ENCODE measurements around the gene C1QA. TPM values are rescaled to one million over a fixed set of nuclear protein-coding genes. Genes with fewer than 3 reads are reported as not detected.

Gene C1QA
- total and polyA plus RNA-seq, 2 of the 4 experiments (the other 2 are of a cell fraction) = not detected

DNA sequence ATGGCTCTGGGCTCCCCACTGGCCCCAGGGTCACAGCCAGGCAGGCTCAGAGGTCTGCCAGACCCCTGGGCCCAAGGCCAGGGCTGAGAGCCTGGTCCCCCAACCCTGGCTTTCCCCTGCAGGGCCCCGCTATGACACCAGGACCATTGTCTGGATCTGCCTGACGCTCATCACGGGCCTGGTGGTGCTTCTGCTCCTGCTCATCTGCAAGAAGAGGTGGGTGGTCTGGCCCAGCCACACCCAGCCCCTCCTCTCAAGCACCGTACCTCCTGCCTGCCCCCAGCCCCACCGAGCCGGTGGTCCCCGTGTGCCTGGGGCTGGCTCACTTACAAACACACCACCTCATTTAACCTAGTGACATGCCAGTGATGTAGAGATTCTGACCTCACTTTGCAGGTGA, 41.3 kb upstream of the C1QA start:
- dilution Hi-C loops (cut with HindIII; ENCODE audit: low sequenced_read_pairs, unreplicated experiment) = no loop called here
- H3K36me3 ChIP-seq (ENCODE audit: control insufficient read depth, insufficient read depth, low read length) = no peaks in the 10 kb centered on the region
- H3K27me3 ChIP-seq (ENCODE audit: control insufficient read depth, insufficient read depth, low read length) = peaks cover 68% of the 10 kb centered on the region

More for the DNA sequence above, 41.3 kb upstream of the C1QA start:
- Histone ChIP-seq H3K79me1 (ENCODE audit: low read depth in 1 of 2, low read length in 2 of 2) (no peaks in the 10 kb centered on the region), H3K9me3 (ENCODE audit: control insufficient read depth, insufficient read depth, low read length) (no peaks in the 10 kb centered on the region), H3K4me3 (ENCODE audit: insufficient read depth, low read depth, low read length) (no peak overlapping the region), H2AFZ (replicated peaks; ENCODE audit: low read length, poor library complexity) (no peak overlapping the region), H2AK9ac (replicated peaks; ENCODE audit: low read depth, low read length, poor library complexity) (no peak overlapping the region), H3K4me1 (ENCODE audit: control insufficient read depth, insufficient read depth, low read length) (no peaks in the 10 kb centered on the region), H2BK15ac (ENCODE audit: low read depth, low read length) (no peak overlapping the region), H4K8ac (ENCODE audit: low read depth in 2 of 2, low read length in 2 of 2) (no peak overlapping the region), H2BK20ac (ENCODE audit: low read depth, low read length) (no peak overlapping the region), H3K4ac (ENCODE audit: low read depth, low read length) (no peak overlapping the region), H4K20me1 (ENCODE audit: insufficient read depth, low read length) (no peaks in the 10 kb centered on the region), H3K14ac (replicated peaks; ENCODE audit: low read depth, low read length) (no peak overlapping the region), H3K23ac (ENCODE audit: low read depth, low read length) (no peak overlapping the region), H3K9ac (ENCODE audit: low read depth, low read length) (no peak overlapping the region), H4K5ac (ENCODE audit: low read depth, low read length) (no peak overlapping the region), H2BK5ac (ENCODE audit: low read depth, low read length, poor library complexity, severe bottlenecking) (no peak overlapping the region), H3K4me2 (ENCODE audit: low read depth, low read length) (no peak overlapping the region), H4K91ac (ENCODE audit: insufficient read depth, low read depth, low read length) (no peak overlapping the region), H3K18ac (ENCODE audit: low read depth, low read length) (no peak overlapping the region), H2AK5ac (ENCODE audit: low read depth, low read length) (no peak overlapping the region), H3K56ac (ENCODE audit: extremely low read depth, insufficient read depth, low read length) (no peak overlapping the region), H2BK120ac (ENCODE audit: low read depth, low read length) (no peak overlapping the region), H3K27ac (ENCODE audit: insufficient read depth, low read length) (no peak overlapping the region), H3K9me1 (ENCODE audit: insufficient read depth, low read length) (no peaks in the 10 kb centered on the region)
- 44% methylated on average over 3 of the region's 7 CpGs; no CpG with 5 or more reads in 1 of the 2 experiments for WGBS, 2 experiments (ENCODE audit: extremely low coverage in 2 of 2, insufficient read length in 1 of 2)
- ChIA-PET POLR2A (ENCODE audit: unreplicated experiment) (no interaction called here), CTCF (no interaction called here)
- intact Hi-C loops (cut with micrococcal nuclease) = no loop called here
- TF ChIP-seq MAFK (IDR thresholded peaks at IDR 0.05; ENCODE audit: low read depth, low read length) (no peak), POLR2A (IDR thresholded peaks at IDR 0.05; ENCODE audit: low read depth, low read length) (no peak), BHLHE40 (IDR thresholded peaks at IDR 0.05; ENCODE audit: low read depth, low read length) (no peak)
- TF ChIP-seq, protein P1, sequence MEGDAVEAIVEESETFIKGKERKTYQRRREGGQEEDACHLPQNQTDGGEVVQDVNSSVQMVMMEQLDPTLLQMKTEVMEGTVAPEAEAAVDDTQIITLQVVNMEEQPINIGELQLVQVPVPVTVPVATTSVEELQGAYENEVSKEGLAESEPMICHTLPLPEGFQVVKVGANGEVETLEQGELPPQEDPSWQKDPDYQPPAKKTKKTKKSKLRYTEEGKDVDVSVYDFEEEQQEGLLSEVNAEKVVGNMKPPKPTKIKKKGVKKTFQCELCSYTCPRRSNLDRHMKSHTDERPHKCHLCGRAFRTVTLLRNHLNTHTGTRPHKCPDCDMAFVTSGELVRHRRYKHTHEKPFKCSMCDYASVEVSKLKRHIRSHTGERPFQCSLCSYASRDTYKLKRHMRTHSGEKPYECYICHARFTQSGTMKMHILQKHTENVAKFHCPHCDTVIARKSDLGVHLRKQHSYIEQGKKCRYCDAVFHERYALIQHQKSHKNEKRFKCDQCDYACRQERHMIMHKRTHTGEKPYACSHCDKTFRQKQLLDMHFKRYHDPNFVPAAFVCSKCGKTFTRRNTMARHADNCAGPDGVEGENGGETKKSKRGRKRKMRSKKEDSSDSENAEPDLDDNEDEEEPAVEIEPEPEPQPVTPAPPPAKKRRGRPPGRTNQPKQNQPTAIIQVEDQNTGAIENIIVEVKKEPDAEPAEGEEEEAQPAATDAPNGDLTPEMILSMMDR (conservative IDR thresholded peaks at IDR 0.05; ENCODE audit: low read depth, low read length) = no peak
- DNase-seq = no peak
- in situ Hi-C loops (cut with MboI; ENCODE audit: low sequenced_read_pairs) = no loop called here
- no TSS peak for BruUV-seq (replicated peaks)
- no peak for ATAC-seq (ENCODE audit: low read depth)

Data from IMR-90 (cell line).